ENCODE results near the gene FANCL.
"Not testable (repeated sequence)": the region's sequence is repeated elsewhere in the genome, so short reads cannot be mapped to it uniquely, and the experiment has no call there.

FANCL gene

DNA sequence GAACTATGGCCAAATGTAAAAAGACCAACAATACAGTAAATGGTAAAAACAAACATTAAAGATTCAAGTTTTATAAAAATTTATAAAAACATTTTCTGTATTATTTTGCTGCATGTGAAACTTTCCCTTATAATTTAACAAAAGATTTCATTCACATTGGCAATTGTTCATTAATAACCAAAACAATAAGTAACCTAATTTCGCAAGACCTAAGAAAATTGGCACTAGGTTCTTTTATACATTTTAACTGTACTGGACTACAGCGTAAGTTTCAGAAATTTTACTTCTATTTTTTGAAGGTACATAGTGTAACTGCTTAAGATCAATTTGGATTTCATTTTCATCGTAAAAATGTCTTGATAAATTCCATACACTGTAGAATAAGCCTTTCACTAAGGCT, 77.2 kb downstream of the FANCL start:
- no peak overlapping the region for H3K27ac ChIP-seq
- no peak for TF ChIP-seq ZFX (IDR thresholded peaks at IDR 0.05)
- TF ChIP-seq, protein P1, sequence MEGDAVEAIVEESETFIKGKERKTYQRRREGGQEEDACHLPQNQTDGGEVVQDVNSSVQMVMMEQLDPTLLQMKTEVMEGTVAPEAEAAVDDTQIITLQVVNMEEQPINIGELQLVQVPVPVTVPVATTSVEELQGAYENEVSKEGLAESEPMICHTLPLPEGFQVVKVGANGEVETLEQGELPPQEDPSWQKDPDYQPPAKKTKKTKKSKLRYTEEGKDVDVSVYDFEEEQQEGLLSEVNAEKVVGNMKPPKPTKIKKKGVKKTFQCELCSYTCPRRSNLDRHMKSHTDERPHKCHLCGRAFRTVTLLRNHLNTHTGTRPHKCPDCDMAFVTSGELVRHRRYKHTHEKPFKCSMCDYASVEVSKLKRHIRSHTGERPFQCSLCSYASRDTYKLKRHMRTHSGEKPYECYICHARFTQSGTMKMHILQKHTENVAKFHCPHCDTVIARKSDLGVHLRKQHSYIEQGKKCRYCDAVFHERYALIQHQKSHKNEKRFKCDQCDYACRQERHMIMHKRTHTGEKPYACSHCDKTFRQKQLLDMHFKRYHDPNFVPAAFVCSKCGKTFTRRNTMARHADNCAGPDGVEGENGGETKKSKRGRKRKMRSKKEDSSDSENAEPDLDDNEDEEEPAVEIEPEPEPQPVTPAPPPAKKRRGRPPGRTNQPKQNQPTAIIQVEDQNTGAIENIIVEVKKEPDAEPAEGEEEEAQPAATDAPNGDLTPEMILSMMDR (conservative IDR thresholded peaks at IDR 0.05), result no peak

DNA sequence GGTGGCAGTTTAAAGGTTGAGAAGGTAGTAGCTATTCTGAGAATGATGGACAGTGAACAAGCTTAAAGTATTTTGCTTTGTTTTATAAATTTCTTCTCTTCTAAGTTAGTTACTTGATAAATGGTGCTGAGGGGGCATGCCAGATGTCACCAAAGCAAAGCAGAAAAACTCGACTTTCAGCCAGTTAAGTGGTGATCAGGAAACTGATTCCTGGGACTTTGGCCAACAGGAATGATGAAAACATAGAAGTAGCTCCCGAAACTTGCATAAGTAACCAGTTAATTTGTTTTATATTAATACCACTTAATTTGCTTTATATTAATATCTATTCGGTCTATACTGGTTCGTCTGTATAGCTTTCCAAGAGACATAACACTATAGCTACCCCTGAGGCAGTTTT, 82.6 kb downstream of the FANCL start:
- no peak for TF ChIP-seq ZFX (IDR thresholded peaks at IDR 0.05)
- TF ChIP-seq, protein P1 (conservative IDR thresholded peaks at IDR 0.05), result no peak
- H3K27ac ChIP-seq, result no peak overlapping the region

DNA sequence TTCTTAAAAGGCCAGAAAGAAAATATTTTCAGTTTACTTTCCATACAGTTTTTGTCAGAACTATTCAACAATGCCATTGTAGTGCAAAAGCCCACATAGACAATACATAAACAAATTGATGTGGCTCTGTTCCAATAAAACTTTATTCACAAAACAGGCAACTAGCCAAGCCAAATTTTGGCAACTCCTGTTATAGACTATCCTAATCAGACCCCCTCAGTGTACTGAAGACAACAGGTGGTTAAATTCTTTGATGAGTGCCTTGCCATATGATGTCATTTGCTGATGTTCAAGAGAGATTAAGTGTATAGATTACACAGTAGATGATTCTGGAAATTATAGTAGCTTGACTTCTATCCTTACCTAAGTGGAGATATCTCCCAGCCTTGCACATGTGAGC, 83.4 kb downstream of the FANCL start:
- TF ChIP-seq ZFX (IDR thresholded peaks at IDR 0.05), result no peak
- TF ChIP-seq, protein P1 (conservative IDR thresholded peaks at IDR 0.05), result no peak
- no peak overlapping the region for H3K27ac ChIP-seq

DNA sequence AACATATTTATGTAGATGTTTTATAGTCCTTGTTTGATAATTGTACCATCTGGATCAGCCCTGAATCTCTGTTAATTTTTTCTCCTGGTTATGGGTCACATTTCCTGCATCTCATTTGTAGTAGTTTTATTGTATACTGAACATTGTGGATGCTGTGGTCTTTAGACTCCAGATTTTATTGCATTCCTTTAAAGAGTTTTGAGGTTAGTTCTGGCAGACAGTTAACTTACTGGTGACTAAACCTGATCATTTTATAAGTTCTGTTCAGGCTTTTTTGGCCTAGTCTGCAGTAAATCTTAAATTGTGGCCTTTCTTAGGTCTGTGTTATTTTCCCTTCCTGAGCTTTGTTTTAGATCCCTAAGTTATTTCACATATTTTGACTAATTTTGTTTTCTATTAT, 84.3 kb downstream of the FANCL start:
- TF ChIP-seq ZFX (IDR thresholded peaks at IDR 0.05), result no peak
- TF ChIP-seq, protein P1 (conservative IDR thresholded peaks at IDR 0.05), result no peak
- H3K27ac ChIP-seq, result no peak overlapping the region

DNA sequence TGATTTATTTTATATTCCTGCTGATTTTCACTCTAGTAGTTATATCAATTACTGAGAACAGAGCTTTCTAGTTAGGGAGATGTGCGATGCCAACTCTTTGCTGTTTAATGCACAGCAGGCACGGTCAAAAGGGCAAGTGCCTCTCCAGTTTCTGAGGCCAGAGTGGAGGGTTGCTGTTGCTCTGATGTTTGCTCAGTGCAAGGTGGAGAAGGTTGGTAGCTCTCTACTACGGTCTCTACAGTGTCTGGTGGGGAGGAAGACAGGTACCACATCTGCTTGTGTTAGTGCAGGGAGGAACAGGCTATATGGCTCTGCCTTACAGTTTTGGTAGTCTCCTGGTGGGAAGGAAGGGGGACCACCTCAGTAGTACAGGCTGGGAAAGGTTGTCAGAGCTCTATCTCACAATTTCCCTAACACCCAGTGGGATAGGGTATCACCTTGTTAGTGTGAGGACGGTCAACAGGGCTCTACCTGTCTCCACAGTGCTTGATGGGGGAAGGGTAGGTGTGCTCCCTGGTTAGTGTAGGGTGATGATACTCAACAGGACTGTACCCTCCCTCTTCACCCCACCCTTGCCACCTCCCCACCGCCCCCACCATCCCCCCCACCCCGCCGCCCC, 85.9 kb downstream of the FANCL start:
- no peak overlapping the region for H3K27ac ChIP-seq
- TF ChIP-seq ZFX (IDR thresholded peaks at IDR 0.05), result no peak
- TF ChIP-seq, protein P1 (conservative IDR thresholded peaks at IDR 0.05), result no peak

DNA sequence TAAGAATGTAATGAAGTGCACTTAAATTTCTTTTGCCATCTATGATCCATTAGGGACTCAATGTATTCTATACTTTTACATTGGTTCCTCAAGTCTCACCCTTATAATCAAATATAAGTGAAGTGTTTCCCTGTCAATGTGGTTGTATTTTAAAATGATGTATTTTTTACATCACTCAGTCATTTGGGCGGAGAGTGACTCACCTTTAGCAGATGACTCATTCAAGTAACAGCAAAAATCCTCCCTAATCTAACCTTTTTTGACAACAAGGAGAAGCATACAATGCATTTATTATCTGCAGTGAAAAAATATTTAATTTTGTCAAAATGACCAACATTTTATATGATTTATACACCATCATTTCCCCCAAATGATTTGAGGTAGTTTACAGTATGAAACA, 94.4 kb downstream of the FANCL start:
- H3K27ac ChIP-seq, result no peak overlapping the region
- TF ChIP-seq, protein P1 (conservative IDR thresholded peaks at IDR 0.05), result no peak
- no peak for TF ChIP-seq ZFX (IDR thresholded peaks at IDR 0.05)

DNA sequence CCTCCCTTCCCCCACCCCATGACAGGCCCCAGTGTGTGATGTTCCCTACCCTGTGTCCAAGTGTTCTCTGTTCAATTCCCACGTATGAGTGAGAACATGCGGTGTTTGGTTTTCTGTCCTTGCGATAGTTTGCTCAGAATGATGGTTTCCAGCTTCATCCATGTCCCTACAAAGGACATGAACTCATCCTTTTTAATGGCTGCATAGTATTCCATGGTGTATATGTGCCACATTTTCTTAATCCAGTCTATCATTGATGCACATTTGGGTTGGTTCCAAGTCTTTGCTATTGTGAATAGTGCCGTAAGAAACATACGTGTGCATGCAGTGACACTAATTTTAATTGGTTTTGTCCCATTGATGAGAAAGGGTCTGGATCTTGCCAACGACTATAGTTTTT, 95.4 kb downstream of the FANCL start:
- H3K27ac ChIP-seq, result not testable (repeated sequence)

DNA sequence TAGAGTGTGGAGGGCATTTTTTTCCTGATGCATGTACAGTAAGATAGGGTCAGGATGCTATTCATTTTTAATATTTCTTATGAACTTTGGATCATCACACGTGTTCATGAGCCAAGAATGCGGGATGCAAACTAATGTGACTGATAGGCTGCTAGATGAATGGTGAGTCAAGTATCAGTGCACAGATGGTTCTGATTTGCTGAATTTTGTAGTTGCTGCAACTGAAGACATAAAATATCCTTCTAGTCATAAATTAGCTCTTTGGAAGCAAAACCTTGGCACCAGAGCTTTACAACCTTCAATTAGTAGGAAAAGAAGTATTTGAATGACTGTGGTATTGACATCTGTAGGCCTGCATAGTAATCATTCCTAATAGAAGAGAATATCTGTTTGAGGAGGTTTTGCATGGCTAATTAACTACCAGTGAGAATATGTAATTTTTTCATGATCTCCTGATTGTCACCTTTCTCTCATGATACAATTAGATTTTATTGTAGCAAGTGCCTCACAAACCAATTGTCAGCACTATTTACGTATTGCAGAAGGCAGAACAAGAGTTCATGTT, 100.5 kb downstream of the FANCL start:
- no peak overlapping the region for H3K27ac ChIP-seq
- no peak for TF ChIP-seq ZFX (IDR thresholded peaks at IDR 0.05)
- TF ChIP-seq, protein P1 (conservative IDR thresholded peaks at IDR 0.05), result no peak

Measured in C4-2B (cell line).